Choroid plexus epithelial cell (primary cell): Measurements from ENCODE around the gene CAMKK1.

Experiments used
- DNase-seq: peaks from one replicate; pipeline ENCODE4 v3.0.0-alpha.2; 2010; ENCODE audit warnings: low read depth
- H3K4me3 ChIP-seq: 2 replicates; pipeline ENCODE4 v1.5.1; 2011; ENCODE audit warnings: low read depth, mild to moderate bottlenecking, control low read depth, low read length, moderate library complexity
- TF ChIP-seq, protein P1 (sequence below): conservative IDR thresholded peaks from 2 replicates; pipeline ENCODE4 v1.5.1; 2011; ENCODE audit warnings: low read depth, mild to moderate bottlenecking, control low read depth, inconsistent platforms, low read length, moderate library complexity

Gene CAMKK1

DNA sequence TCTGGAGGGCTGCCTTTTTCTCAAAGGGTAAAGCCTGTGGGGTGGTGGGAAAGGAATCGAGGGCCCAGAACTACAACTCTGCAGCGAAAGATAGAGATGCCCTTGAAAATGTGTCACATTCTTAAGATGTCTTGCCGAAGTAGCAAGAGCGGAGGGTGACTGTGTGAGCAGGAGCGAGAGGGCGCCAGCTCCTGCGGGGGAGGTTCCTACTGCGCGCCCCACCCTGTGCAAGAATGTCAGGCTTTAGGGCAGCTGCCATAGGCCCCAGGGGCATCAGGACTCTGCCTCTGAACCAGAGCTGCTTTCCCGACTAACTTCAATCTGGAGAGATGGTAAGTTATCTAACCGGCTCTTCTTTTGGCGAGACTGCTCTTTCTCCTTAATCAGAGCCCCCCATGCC, 80.1 kb downstream of the CAMKK1 start:
- H3K4me3 ChIP-seq = no peak overlapping the region
- TF ChIP-seq, protein P1, sequence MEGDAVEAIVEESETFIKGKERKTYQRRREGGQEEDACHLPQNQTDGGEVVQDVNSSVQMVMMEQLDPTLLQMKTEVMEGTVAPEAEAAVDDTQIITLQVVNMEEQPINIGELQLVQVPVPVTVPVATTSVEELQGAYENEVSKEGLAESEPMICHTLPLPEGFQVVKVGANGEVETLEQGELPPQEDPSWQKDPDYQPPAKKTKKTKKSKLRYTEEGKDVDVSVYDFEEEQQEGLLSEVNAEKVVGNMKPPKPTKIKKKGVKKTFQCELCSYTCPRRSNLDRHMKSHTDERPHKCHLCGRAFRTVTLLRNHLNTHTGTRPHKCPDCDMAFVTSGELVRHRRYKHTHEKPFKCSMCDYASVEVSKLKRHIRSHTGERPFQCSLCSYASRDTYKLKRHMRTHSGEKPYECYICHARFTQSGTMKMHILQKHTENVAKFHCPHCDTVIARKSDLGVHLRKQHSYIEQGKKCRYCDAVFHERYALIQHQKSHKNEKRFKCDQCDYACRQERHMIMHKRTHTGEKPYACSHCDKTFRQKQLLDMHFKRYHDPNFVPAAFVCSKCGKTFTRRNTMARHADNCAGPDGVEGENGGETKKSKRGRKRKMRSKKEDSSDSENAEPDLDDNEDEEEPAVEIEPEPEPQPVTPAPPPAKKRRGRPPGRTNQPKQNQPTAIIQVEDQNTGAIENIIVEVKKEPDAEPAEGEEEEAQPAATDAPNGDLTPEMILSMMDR = no peak
- no peak for DNase-seq

DNA sequence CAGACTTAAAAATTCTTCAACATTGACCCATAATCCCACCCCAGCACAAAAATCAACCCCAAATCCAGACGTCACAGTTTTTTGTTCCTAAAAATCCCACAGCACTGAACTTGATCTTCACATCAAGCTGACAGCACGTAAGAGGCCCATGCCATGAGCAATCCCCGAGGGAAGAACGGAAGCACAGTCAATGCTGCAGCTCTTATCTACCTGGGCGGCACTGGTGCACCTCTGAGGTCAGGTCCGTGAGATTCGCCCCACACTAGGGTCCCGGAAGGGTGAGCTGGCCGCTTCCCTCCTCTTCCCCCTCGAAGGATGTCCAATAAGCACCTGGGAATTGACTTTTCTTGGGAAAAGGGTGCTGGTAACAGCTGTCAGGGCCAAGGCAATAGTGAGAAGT, 80.6 kb downstream of the CAMKK1 start:
- TF ChIP-seq, protein P1 = no peak
- no peak for DNase-seq
- no peak overlapping the region for H3K4me3 ChIP-seq
